Kidney (tissue), 14 donors: ENCODE measurements around the gene TMA7B. TPM values are rescaled to one million over a fixed set of nuclear protein-coding genes. Genes with fewer than 3 reads are reported as not detected.

Source experiments
- DNase-seq, 5 donors: peaks; one replicate each; pipeline ENCODE4 v3.0.0-alpha.2; 2013 to 2020
- FAIRE-seq: peaks from 2 replicates; lab custom pipeline; 2012; peaks lifted over from hg19 to GRCh38; lab: Jason Lieb, UNC
- H3K27ac ChIP-seq, 2 donors: one replicate each; pipeline ENCODE4 v1.7.0; 2013; ENCODE audit warnings: low read depth in 2 of 2, low read length in 2 of 2, inconsistent platforms in 1 of 2
- H3K27me3 ChIP-seq: one replicate; pipeline ENCODE4 v1.7.1; 2013; ENCODE audit warnings: low read length, inconsistent platforms; ENCODE audit not compliant: control insufficient read depth, insufficient read depth
- H3K36me3 ChIP-seq, 3 donors: one replicate each; pipeline versions ENCODE4 v1.7.0 to v1.7.1; 2013; ENCODE audit warnings: low read length in 3 of 3, control low read depth in 1 of 3, inconsistent platforms in 1 of 3; ENCODE audit not compliant: insufficient read depth in 3 of 3, control insufficient read depth in 2 of 3
- H3K4me1 ChIP-seq, 3 donors: one replicate each; pipeline versions ENCODE4 v1.7.0 to v1.7.1; 2013; ENCODE audit warnings: low read length in 3 of 3, inconsistent platforms in 1 of 3, low read depth in 1 of 3; ENCODE audit not compliant: control insufficient read depth in 2 of 3, insufficient read depth in 2 of 3
- H3K4me3 ChIP-seq, 3 donors: one replicate each; pipeline versions ENCODE4 v1.7.0 to v1.8.1; 2013; ENCODE audit warnings: low read length in 3 of 3, control low read depth in 1 of 3, inconsistent platforms in 1 of 3
- H3K9ac ChIP-seq, 3 donors: one replicate each; pipeline versions ENCODE4 v1.7.0 to v1.7.1; 2013; ENCODE audit warnings: low read length in 3 of 3, control low read depth in 1 of 3, inconsistent platforms in 1 of 3
- H3K9me3 ChIP-seq, 3 donors: one replicate each; pipeline versions ENCODE4 v1.7.0 to v1.7.1; 2013; ENCODE audit warnings: low read length in 3 of 3, control low read depth in 1 of 3, inconsistent platforms in 1 of 3; ENCODE audit not compliant: control insufficient read depth in 2 of 3, insufficient read depth in 1 of 3
- intact Hi-C: fragments of 100-400 bp; cut with DNase I; formaldehyde crosslinking; loops from one replicate; pipeline ENCODE4 v1.11.1; 2022
- polyA plus RNA-seq: library from polyadenylated mRNA; stranded (reverse); fragments of 350-450 nt; fragmentation: Illumina TruSeq; extraction: RNeasy Lipid Tissue Mini Kit (QIAGEN cat#74804); gene quantifications from one replicate; pipeline ENCODE4 v1.2.3, GENCODE V29; 2014; ENCODE audit warnings: low read depth, low replicate concordance; ENCODE audit not compliant: insufficient read depth
- total RNA-seq: library from RNA; stranded (reverse); fragmentation: NEBNext Ultra II Directional; extraction: Animal tissue kit (Norgen Biotek cat#: 25700); gene quantifications from one replicate; pipeline ENCODE4 v1.2.1, GENCODE V29; 2021
- TF ChIP-seq, protein P1 (sequence below): IDR thresholded peaks from 3 replicates; pipeline ENCODE4 v1.5.1; 2012; ENCODE audit warnings: mild to moderate bottlenecking, moderate library complexity, borderline replicate concordance; ENCODE audit not compliant: insufficient read depth; ENCODE audit errors: extremely low read depth
- donor health status: control.
- donor health status: control.
- donor health status: control.
- donor health status: control.
- donor health status: control.
- donor health status: DM: yes; HTN: yes; CAD: no.
- donor health status: Normal renal cell carcinoma (clear cell type).

TMA7B gene
- total and polyA plus RNA-seq, 2 donors from 2014 or later: 0.63 TPM; not detected in 1

DNA sequence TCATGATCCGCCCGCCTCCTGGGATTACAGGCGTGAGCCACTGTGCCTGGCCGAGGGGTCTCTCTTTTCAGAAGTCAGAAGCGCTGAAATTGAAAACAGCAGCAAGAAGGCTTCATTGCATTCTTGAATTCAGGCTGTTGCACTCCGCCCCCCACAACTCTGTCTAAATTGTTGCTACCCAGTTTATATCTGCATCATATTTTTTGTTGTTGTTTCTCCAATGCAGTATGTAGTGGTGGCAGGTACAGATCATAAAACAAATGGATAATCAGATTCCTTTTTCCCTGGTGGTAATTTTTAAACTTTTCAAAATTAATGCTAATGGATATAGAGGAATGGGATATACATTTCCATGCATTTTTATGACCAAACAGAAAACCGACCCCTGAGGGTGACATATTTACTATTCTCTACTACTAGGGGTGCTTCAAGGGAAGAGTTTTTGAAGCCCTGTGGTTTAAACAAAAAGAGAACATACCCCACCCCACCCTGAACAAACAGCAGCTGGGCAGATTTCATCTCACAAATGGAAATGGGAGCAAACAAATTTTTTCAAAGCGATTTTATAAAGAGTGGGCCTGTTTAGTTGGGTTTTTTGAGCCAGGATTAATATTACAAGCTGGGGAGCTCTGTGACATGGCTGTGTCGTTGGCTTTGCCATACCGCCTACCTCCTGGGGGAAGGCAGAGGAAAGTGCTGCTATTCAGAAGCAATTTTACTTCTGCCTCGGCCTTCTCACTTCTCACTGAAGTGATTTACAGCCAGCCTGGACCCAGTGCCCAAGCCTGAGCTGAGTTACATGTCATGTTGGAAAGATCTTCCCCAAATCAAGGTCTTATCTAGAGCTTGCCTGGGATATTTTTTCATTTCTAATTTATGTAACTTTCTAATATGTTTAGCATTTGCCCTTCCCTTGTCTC lies 16.0 kb upstream of the TMA7B start:
- H3K4me1 ChIP-seq: no peaks in the 10 kb centered on the region
- H3K9ac ChIP-seq: no peak overlapping the region
- intact Hi-C loops: no loop called here
- no peaks in the 10 kb centered on the region for H3K27me3 ChIP-seq
- no peaks in the 10 kb centered on the region for H3K9me3 ChIP-seq
- DNase-seq: no peak
- no peak overlapping the region for H3K27ac ChIP-seq
- no peak for FAIRE-seq
- no peak overlapping the region for H3K4me3 ChIP-seq
- TF ChIP-seq, protein P1, sequence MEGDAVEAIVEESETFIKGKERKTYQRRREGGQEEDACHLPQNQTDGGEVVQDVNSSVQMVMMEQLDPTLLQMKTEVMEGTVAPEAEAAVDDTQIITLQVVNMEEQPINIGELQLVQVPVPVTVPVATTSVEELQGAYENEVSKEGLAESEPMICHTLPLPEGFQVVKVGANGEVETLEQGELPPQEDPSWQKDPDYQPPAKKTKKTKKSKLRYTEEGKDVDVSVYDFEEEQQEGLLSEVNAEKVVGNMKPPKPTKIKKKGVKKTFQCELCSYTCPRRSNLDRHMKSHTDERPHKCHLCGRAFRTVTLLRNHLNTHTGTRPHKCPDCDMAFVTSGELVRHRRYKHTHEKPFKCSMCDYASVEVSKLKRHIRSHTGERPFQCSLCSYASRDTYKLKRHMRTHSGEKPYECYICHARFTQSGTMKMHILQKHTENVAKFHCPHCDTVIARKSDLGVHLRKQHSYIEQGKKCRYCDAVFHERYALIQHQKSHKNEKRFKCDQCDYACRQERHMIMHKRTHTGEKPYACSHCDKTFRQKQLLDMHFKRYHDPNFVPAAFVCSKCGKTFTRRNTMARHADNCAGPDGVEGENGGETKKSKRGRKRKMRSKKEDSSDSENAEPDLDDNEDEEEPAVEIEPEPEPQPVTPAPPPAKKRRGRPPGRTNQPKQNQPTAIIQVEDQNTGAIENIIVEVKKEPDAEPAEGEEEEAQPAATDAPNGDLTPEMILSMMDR: no peak
- H3K36me3 ChIP-seq: no peaks in the 10 kb centered on the region

DNA sequence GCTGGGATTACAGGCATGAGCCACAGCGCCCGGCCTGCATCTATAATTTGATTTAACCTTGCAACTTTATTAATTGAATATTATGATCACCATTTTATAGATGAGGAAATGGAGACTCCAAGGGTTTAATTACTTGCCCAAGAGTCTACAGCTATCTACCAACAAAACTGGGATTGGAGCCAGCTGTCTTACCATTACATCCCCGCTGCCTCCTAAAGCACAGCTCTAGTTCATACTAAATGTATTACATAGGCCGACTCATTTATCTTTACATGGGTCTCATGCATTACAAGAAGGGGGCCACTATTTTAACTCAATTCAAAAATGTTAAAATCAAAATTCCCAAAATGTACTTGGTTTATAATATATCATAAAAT lies 14.1 kb upstream of the TMA7B start:
- H3K4me1 ChIP-seq: no peaks in the 10 kb centered on the region
- intact Hi-C loops: no loop called here

DNA sequence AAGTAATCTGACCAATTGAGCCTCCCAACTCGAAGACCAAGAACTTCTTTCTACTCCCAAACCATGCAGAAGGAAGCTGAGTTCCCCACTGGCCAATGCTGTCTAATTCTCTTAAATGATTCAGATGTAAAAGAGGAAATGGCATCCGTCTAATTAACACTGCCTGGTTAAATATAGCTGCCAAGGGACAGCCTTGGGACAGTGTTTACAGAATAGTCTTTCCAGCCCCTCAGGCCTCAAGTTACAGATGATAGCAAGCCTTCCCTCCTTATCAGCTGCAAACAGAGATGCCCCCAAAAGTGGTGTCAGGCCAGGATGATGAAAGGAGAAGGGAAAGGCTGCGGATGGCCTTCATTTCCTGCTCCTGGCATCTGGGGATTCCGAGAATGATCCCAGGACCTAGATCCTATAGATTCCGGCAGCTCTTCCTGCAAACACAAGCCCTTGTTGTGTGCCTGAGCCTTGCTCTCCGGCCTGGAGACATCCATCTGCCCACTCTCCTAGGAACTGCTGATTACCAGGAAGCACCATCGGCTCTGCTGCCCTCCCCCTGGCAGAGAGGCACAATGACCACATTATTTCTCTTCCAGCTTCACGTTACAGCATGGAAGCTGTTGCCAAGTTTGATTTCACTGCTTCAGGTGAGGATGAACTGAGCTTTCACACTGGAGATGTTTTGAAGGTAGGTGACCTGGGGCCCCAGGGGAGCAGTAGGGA lies 13.5 kb upstream of the TMA7B start:
- H3K9me3 ChIP-seq: no peaks in the 10 kb centered on the region
- no peaks in the 10 kb centered on the region for H3K4me1 ChIP-seq
- no peak overlapping the region for H3K9ac ChIP-seq
- no peak overlapping the region for H3K4me3 ChIP-seq
- TF ChIP-seq, protein P1: no peak
- no peak for FAIRE-seq
- H3K27ac ChIP-seq: no peak overlapping the region
- no peaks in the 10 kb centered on the region for H3K36me3 ChIP-seq
- intact Hi-C loops: no loop called here
- H3K27me3 ChIP-seq: no peaks in the 10 kb centered on the region
- DNase-seq: peak in 3 of 5 donors; percentile 24 to 44 (median 26)

More for the DNA sequence above, 14.1 kb upstream of the TMA7B start:
- Histone ChIP-seq H3K9me3 (no peaks in the 10 kb centered on the region), H3K36me3 (no peaks in the 10 kb centered on the region), H3K27ac (no peak overlapping the region), H3K27me3 (no peaks in the 10 kb centered on the region), H3K9ac (no peak overlapping the region), H3K4me3 (no peak overlapping the region)
- FAIRE-seq: no peak
- TF ChIP-seq, protein P1: no peak
- DNase-seq: no peak
